Neural crest cell (in vitro differentiated cells): Measurements from ENCODE around the gene ZFAND6. TPM values are rescaled to one million over a fixed set of nuclear protein-coding genes. Genes with fewer than 3 reads are reported as not detected.

Source experiments
- DNase-seq: peaks from one replicate; pipeline ENCODE4 v3.0.0; 2021; ENCODE audit warnings: low read depth, mixed read lengths, low spot score
- H3K27ac Mint-ChIP-seq: one replicate; pipeline ENCODE4 v1.8.0; 2021; ENCODE audit warnings: mild to moderate bottlenecking, mixed read lengths; ENCODE audit not compliant: unreplicated experiment
- H3K27me3 Mint-ChIP-seq: 2 replicates; pipeline ENCODE4 v1.8.0; 2021; ENCODE audit warnings: low read depth, mild to moderate bottlenecking, mixed read lengths
- H3K36me3 Mint-ChIP-seq: 2 replicates; pipeline ENCODE4 v1.8.0; 2021; ENCODE audit warnings: low read depth, mild to moderate bottlenecking, mixed read lengths
- H3K4me1 Mint-ChIP-seq: 2 replicates; pipeline ENCODE4 v1.8.0; 2021; ENCODE audit warnings: mixed read lengths
- H3K4me3 Mint-ChIP-seq: one replicate; pipeline ENCODE4 v1.8.0; 2021; ENCODE audit warnings: mild to moderate bottlenecking, mixed read lengths
- H3K9me3 Mint-ChIP-seq: 2 replicates; pipeline ENCODE4 v1.8.0; 2021; ENCODE audit warnings: mixed read lengths
- CTCF ChIP-seq: fragments of 200-600 bp; sonication (generic); conservative IDR thresholded peaks from 2 replicates; pipeline ENCODE4 v1.5.0; 2021; ENCODE audit warnings: antibody characterized with exemption, mild to moderate bottlenecking
- total RNA-seq: library from RNA; stranded (reverse); gene quantifications from 2 replicates; pipeline ENCODE4 v1.2.1, GENCODE V29; 2021

ZFAND6 gene
- total RNA-seq, 1 donor from 2014 or later = 50.6 TPM

GRCh38 chr15:80138961-80139360, 79.5 kb downstream of the ZFAND6 start:
- TF ChIP-seq CTCF = no peak
- Mint-ChIP-seq H3K4me1 (no peaks in the 10 kb centered on the region), H3K36me3 (peaks cover 11% of the 10 kb centered on the region), H3K9me3 (no peaks in the 10 kb centered on the region), H3K27me3 (no peaks in the 10 kb centered on the region), H3K27ac (no peak overlapping the region), H3K4me3 (no peak overlapping the region)
- no peak for DNase-seq

GRCh38 chr15:80140909-80141308, 81.4 kb downstream of the ZFAND6 start:
- no peak for TF ChIP-seq CTCF
- Mint-ChIP-seq H3K9me3 (no peaks in the 10 kb centered on the region), H3K27me3 (no peaks in the 10 kb centered on the region), H3K36me3 (peaks cover 3% of the 10 kb centered on the region), H3K4me3 (no peak overlapping the region), H3K27ac (no peak overlapping the region), H3K4me1 (no peaks in the 10 kb centered on the region)
- no peak for DNase-seq

GRCh38 chr15:80141916-80142598, 82.6 kb downstream of the ZFAND6 start:
- H3K9me3 Mint-ChIP-seq = peaks cover 3% of the 10 kb centered on the region
- H3K36me3 Mint-ChIP-seq = peaks cover 3% of the 10 kb centered on the region
- H3K4me3 Mint-ChIP-seq = no peak overlapping the region

GRCh38 chr15:80142646-80143045, 83.2 kb downstream of the ZFAND6 start:
- Mint-ChIP-seq H3K9me3 (peaks cover 3% of the 10 kb centered on the region), H3K4me1 (no peaks in the 10 kb centered on the region), H3K27ac (no peak overlapping the region), H3K27me3 (no peaks in the 10 kb centered on the region), H3K4me3 (no peak overlapping the region), H3K36me3 (peaks cover 3% of the 10 kb centered on the region)
- DNase-seq = no peak
- TF ChIP-seq CTCF = no peak

More at GRCh38 chr15:80141916-80142598, 82.6 kb downstream of the ZFAND6 start:
- no peak for TF ChIP-seq CTCF
- Mint-ChIP-seq H3K27me3 (no peaks in the 10 kb centered on the region), H3K27ac (no peak overlapping the region), H3K4me1 (no peaks in the 10 kb centered on the region)
- DNase-seq = no peak

GRCh38 chr15:80151148-80151547, 91.7 kb downstream of the ZFAND6 start:
- Mint-ChIP-seq H3K27ac (no peak overlapping the region), H3K4me1 (peaks cover 35% of the 10 kb centered on the region), H3K9me3 (peaks cover 2% of the 10 kb centered on the region), H3K4me3 (peak overlapping the region; percentile 89), H3K36me3 (no peaks in the 10 kb centered on the region), H3K27me3 (peaks cover 3% of the 10 kb centered on the region)
- DNase-seq = no peak
- TF ChIP-seq CTCF = no peak
